Thoracic aorta (tissue), 2 donors: ENCODE measurements around the gene LEP. TPM values are rescaled to one million over a fixed set of nuclear protein-coding genes. Genes with fewer than 3 reads are reported as not detected.

Experiments used
- ATAC-seq: fragments of 150-250 bp; one replicate; pipeline ENCODE4 v1.8.0; 2017; ENCODE audit warnings: low read depth; ENCODE audit not compliant: insufficient number of reproducible peaks, low FRiP score
- DNase-seq: peaks from one replicate; pipeline ENCODE4 v3.0.0-alpha.2; 2020; ENCODE audit warnings: low spot score
- H3K27ac ChIP-seq, 2 donors: fragments of 200-600 bp; sonication (generic); 1 replicate in 1 of 2; 2 replicates in 1 of 2; pipeline ENCODE4 v1.5.1; 2016; ENCODE audit warnings: mild to moderate bottlenecking in 2 of 2, moderate library complexity in 2 of 2
- H3K27me3 ChIP-seq: fragments of 200-600 bp; sonication (generic); replicated peaks from 2 replicates; pipeline ENCODE4 v1.6.0; 2016; ENCODE audit warnings: mild to moderate bottlenecking; ENCODE audit not compliant: insufficient read depth
- H3K36me3 ChIP-seq: fragments of 200-600 bp; sonication (generic); one replicate; pipeline ENCODE4 v1.5.1; 2016
- H3K4me1 ChIP-seq, 2 donors: fragments of 200-600 bp; sonication (generic); 1 replicate in 1 of 2; 2 replicates in 1 of 2; pipeline versions ENCODE4 v1.5.1 to v1.6.0; 2016; ENCODE audit warnings: low read depth in 2 of 2, mild to moderate bottlenecking in 1 of 2; ENCODE audit not compliant: control insufficient read depth in 1 of 2
- H3K4me3 ChIP-seq: fragments of 200-600 bp; sonication (generic); 2 replicates; pipeline ENCODE4 v1.5.1; 2016; ENCODE audit warnings: mild to moderate bottlenecking
- H3K9me3 ChIP-seq: fragments of 200-600 bp; sonication (generic); 2 replicates; pipeline ENCODE4 v1.5.1; 2016
- total RNA-seq, 2 donors: library from RNA; depleted of rRNA; stranded (reverse); fragments of >200 nt; gene quantifications; one replicate each; pipeline versions ENCODE4 v1.1.0 to v1.2.3, GENCODE V29; 2016
- TF ChIP-seq, protein P1 (sequence below): fragments of 200-600 bp; sonication (generic); IDR thresholded peaks from one replicate; pipeline ENCODE4 v1.5.1; 2019; ENCODE audit warnings: antibody characterized with exemption

The LEP gene
- total RNA-seq, 2 donors from 2014 or later = not detected

- H3K4me3 ChIP-seq = no peak overlapping the region
- no peaks in the 10 kb centered on the region for H3K36me3 ChIP-seq
- ATAC-seq (no peak), DNase-seq (no peak)
- no peaks in the 10 kb centered on the region for H3K9me3 ChIP-seq
- TF ChIP-seq, protein P1, sequence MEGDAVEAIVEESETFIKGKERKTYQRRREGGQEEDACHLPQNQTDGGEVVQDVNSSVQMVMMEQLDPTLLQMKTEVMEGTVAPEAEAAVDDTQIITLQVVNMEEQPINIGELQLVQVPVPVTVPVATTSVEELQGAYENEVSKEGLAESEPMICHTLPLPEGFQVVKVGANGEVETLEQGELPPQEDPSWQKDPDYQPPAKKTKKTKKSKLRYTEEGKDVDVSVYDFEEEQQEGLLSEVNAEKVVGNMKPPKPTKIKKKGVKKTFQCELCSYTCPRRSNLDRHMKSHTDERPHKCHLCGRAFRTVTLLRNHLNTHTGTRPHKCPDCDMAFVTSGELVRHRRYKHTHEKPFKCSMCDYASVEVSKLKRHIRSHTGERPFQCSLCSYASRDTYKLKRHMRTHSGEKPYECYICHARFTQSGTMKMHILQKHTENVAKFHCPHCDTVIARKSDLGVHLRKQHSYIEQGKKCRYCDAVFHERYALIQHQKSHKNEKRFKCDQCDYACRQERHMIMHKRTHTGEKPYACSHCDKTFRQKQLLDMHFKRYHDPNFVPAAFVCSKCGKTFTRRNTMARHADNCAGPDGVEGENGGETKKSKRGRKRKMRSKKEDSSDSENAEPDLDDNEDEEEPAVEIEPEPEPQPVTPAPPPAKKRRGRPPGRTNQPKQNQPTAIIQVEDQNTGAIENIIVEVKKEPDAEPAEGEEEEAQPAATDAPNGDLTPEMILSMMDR = no peak
- H3K27ac ChIP-seq = no peak overlapping the region
- H3K4me1 ChIP-seq = no peaks in the 10 kb centered on the region
- no peaks in the 10 kb centered on the region for H3K27me3 ChIP-seq
Observed at GRCh38 chr7:128217030-128217805, 23.9 kb upstream of the LEP start.

DNA sequence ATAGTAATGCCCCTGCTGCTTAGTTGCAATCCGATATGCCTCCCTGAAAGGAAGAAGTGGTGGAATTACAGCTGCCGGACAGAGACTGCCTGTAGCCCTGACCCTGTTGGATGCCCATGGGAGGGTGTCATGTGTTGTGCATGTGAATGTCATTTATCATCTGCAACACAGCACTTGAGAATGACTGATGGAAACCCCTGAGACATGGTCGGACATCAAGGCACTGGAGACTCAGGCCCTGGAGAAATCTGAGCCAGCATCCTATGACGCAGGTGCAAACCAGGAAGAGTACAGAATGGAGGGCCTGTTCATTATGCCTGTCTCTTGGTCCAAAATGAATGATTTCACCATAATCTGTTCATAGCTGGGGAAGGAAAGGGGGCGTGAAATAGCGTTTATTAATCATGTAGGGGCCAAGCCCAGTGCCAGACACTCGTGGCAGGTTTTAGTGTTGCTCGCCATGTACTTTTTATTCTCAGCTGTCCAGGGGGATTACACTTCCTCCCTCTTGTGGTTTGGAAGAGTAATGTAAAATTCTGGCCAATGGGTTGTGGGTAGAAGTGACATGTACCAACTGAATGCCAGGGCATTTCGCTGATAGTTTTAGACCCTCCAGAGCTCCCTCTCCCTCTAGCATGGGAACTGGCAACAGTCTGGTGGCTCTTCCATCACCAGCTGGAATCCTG lies 23.0 kb upstream of the LEP start:
- no peaks in the 10 kb centered on the region for H3K27me3 ChIP-seq
- no peaks in the 10 kb centered on the region for H3K4me1 ChIP-seq
- H3K36me3 ChIP-seq = no peaks in the 10 kb centered on the region
- no peaks in the 10 kb centered on the region for H3K9me3 ChIP-seq
- ATAC-seq (no peak), DNase-seq (no peak)
- H3K4me3 ChIP-seq = no peak overlapping the region
- TF ChIP-seq, protein P1 = no peak
- no peak overlapping the region for H3K27ac ChIP-seq

DNA sequence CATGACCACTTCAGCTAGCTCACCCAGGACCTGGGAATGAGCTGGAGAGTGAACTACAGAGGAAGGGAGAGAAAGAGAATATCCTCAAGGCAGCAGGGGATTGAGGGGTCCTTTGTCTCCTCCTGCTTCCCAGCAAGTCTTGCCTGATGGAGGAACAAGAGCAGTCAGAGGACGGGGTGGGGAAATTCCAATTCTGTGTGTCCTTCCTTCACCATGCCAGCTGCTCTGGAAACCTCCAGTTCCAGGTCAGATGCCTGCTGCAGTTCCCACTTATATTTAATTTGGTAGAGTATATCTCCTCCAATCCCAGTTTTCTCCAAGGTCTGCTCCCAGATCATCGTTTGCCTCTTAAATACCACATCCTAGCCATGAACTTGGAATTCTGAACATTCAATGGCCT lies 21.4 kb upstream of the LEP start:
- Histone ChIP-seq H3K9me3 (no peaks in the 10 kb centered on the region), H3K27ac (no peak overlapping the region), H3K36me3 (no peaks in the 10 kb centered on the region), H3K4me1 (no peaks in the 10 kb centered on the region), H3K27me3 (no peaks in the 10 kb centered on the region), H3K4me3 (no peak overlapping the region)
- no peak for ATAC-seq
- DNase-seq = no peak
- TF ChIP-seq, protein P1 = no peak

DNA sequence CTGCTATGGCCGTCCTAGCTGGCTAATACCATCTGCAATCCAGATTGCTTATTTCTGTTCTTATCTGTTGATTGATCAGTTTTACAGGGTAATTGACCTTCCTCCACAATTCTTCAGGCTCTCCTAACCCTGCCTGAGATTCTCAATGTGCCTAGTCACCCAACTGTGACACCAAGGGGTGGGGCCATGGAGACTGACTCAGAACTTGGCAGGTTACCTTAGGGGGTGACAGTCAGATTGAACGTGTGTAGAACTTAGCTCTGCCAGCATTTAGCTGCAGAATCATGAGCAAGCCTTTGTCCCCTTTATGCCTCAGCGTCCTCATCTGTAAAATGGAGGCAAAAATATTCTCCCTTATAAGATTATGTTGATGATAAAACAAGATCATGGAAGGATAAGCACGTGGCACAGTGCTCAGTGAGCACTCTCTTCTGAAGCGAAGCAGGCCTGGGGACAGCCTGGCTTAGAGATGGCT lies 19.1 kb upstream of the LEP start:
- no peak for DNase-seq
- H3K4me3 ChIP-seq = no peak overlapping the region
- no peak overlapping the region for H3K27ac ChIP-seq
- H3K27me3 ChIP-seq = no peaks in the 10 kb centered on the region
- H3K9me3 ChIP-seq = no peaks in the 10 kb centered on the region
- no peak for ATAC-seq
- H3K36me3 ChIP-seq = no peaks in the 10 kb centered on the region
- H3K4me1 ChIP-seq = no peaks in the 10 kb centered on the region
- TF ChIP-seq, protein P1 = no peak

- DNase-seq (no peak), ATAC-seq (no peak)
- Histone ChIP-seq H3K27me3 (no peaks in the 10 kb centered on the region), H3K9me3 (no peaks in the 10 kb centered on the region), H3K36me3 (no peaks in the 10 kb centered on the region), H3K4me1 (no peaks in the 10 kb centered on the region), H3K27ac (no peak overlapping the region), H3K4me3 (no peak overlapping the region)
- TF ChIP-seq, protein P1 = no peak
Observed at GRCh38 chr7:128226132-128226980, 14.7 kb upstream of the LEP start.
